Adrenal gland (tissue), 12 donors: ENCODE results near the gene CAMTA1. TPM values are rescaled to one million over a fixed set of nuclear protein-coding genes. Genes with fewer than 3 reads are reported as not detected.

Experiments
- DNase-seq, 7 donors: peaks; one replicate each; pipeline ENCODE4 v3.0.0-alpha.2; 2019 to 2020
- H3K27ac ChIP-seq, 5 donors: fragments of 200-600 bp; sonication (generic) in 4 of 5; 1 replicate in 3 of 5; 2 replicates in 2 of 5; pipeline versions ENCODE4 v1.5.1 to v1.8.0; 2016 to 2020; ENCODE audit warnings: mild to moderate bottlenecking in 1 of 5
- H3K27me3 ChIP-seq: fragments of 200-600 bp; 2 replicates; pipeline ENCODE4 v1.8.0; 2021
- H3K36me3 ChIP-seq, 2 donors: fragments of 200-600 bp; replicated peaks in 1 of 2; 1 replicate in 1 of 2; 2 replicates in 1 of 2; pipeline versions ENCODE4 v1.5.1 to v1.8.0; 2018 to 2022
- H3K4me1 ChIP-seq, 2 donors: fragments of 200-600 bp; replicated peaks in 1 of 2; 1 replicate in 1 of 2; 2 replicates in 1 of 2; pipeline versions ENCODE4 v1.5.1 to v1.8.0; 2018 to 2021
- H3K4me3 ChIP-seq, 4 donors: fragments of 200-600 bp; sonication (generic) in 3 of 4; one replicate each; pipeline ENCODE4 v1.5.1; 2016 to 2018
- H3K9me3 ChIP-seq, 3 donors: fragments of 200-600 bp; sonication (generic) in 1 of 3; replicated peaks in 1 of 3; 1 replicate in 2 of 3; 2 replicates in 1 of 3; pipeline versions ENCODE4 v1.5.1 to v1.8.0; 2016 to 2021
- POLR2A ChIP-seq, 2 donors: fragments of 450-650 bp; IDR thresholded peaks; one replicate each; pipeline ENCODE4 v1.6.1; 2017; ENCODE audit warnings: antibody characterized with exemption in 2 of 2, mild to moderate bottlenecking in 2 of 2, moderate library complexity in 1 of 2
- WGBS, 4 donors: extraction: QIAGEN DNeasy Blood & Tissue Kit in 2 of 4; methylation state at CpG; one replicate each; pipeline versions ENCODE4 v1.1.5 to v1.1.7; 2013 to 2017; 5-methylcytosine and 5-hydroxymethylcytosine counted together
- intact Hi-C, 2 donors: fragments of 100-400 bp; cut with DNase I; formaldehyde crosslinking; loops; one replicate each; pipeline versions ENCODE4 v1.14.1 to v1.15.0; 2022 to 2023
- polyA plus RNA-seq, 3 donors: library from polyadenylated mRNA; stranded (reverse); fragments of 200-250 nt in 2 of 3; fragments of 350-450 nt in 1 of 3; fragmentation: Illumina TruSeq in 1 of 3; extraction: RNeasy Lipid Tissue Mini Kit (QIAGEN cat#74804) in 1 of 3; gene quantifications; one replicate each; pipeline ENCODE4 v1.2.3, GENCODE V29; 2013 to 2014
- total RNA-seq, 9 donors: library from RNA; depleted of rRNA in 4 of 9; stranded (reverse); fragments of >200 nt in 4 of 9; fragments of 120-200 nt in 1 of 9; fragmentation: NEBNext Ultra II Directional in 1 of 9; extraction: Animal tissue kit (Norgen Biotek cat#: 25700) in 1 of 9; gene quantifications; one replicate each; pipeline versions ENCODE4 v1.1.0 to v1.2.4, GENCODE V29; 2013 to 2023
- TF ChIP-seq, protein P1 (sequence below), 6 experiments: fragments of 450-650 bp in 4 of 6; fragments of 200-600 bp in 2 of 6; sonication (generic) in 1 of 6; IDR thresholded peaks; 1 replicate in 5 of 6; 2 replicates in 1 of 6; pipeline versions ENCODE4 v1.5.1 to v1.8.0; 2016 to 2021; ENCODE audit warnings: antibody characterized with exemption in 6 of 6, mild to moderate bottlenecking in 2 of 6, moderate library complexity in 1 of 6
- donor health status: healthy with polysubstance abuse.
- donor health status: Bipolar disorder and iron deficiency.
- donor health status: DM: yes; HTN: yes; CAD: no.
- donor health status: DM: no; HTN: no; CAD: no.
- donor health status: DM: no; HTN: no; CAD: no.
- donor health status: DM: yes; HTN: yes; CAD: no.

CAMTA1 gene
- total and polyA plus RNA-seq, 12 donors, result 62.9 to 141 (median 96.9) TPM

DNA sequence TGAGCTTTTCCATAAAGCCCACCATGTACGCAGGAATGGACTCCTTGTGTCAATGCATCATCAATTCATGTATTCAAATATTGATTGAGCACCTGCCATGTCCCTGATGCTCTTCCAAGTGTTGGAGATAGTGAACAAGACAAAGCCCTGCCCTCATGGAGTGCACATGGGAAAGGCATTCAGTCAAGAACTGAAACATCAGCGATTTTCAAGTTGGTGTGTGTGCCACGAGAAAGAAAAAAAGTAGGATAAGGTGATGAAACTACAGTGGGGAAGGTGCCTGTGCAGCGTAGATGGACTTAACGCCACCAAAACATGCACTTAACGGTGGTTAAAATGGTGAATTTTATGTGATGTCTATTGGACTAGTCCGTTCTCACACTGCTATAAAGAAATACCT, 553.2 kb downstream of the CAMTA1 start:
- no peak overlapping the region for H3K27ac ChIP-seq
- H3K27me3 ChIP-seq, result no peaks in the 10 kb centered on the region
- no peak for DNase-seq
- intact Hi-C loops, result no loop called here
- H3K9me3 ChIP-seq, result no peaks in the 10 kb centered on the region
- H3K4me3 ChIP-seq, result no peak overlapping the region
- H3K36me3 ChIP-seq, result no peaks in the 10 kb centered on the region
- H3K4me1 ChIP-seq, result no peaks in the 10 kb centered on the region
- WGBS, 4 donors, result 88 to 96% (median 95%) methylated on average over 7 of the region's 7 CpGs
- TF ChIP-seq, protein P1, sequence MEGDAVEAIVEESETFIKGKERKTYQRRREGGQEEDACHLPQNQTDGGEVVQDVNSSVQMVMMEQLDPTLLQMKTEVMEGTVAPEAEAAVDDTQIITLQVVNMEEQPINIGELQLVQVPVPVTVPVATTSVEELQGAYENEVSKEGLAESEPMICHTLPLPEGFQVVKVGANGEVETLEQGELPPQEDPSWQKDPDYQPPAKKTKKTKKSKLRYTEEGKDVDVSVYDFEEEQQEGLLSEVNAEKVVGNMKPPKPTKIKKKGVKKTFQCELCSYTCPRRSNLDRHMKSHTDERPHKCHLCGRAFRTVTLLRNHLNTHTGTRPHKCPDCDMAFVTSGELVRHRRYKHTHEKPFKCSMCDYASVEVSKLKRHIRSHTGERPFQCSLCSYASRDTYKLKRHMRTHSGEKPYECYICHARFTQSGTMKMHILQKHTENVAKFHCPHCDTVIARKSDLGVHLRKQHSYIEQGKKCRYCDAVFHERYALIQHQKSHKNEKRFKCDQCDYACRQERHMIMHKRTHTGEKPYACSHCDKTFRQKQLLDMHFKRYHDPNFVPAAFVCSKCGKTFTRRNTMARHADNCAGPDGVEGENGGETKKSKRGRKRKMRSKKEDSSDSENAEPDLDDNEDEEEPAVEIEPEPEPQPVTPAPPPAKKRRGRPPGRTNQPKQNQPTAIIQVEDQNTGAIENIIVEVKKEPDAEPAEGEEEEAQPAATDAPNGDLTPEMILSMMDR (IDR thresholded peaks at IDR 0.05), result no peak
- no peak for TF ChIP-seq POLR2A (IDR thresholded peaks at IDR 0.05)

DNA sequence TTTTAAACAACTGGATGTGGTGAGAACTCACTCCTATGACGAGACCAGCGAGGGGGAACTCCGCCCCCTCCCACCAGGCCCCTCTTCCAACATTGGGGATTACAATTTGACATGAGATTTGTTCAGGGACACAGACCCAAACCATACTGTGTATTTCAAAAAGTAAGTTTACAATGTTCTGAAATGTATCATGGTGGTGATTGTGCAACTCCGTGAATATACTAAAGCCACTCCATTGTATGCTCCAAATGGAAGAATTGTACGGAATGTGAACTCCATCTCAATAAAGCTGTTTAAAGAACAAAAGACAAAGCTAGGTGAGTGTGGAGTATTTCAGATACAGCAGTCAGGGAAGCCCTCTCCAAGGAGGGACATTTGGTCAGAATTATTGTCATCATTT, 553.8 kb downstream of the CAMTA1 start:
- no peak for DNase-seq
- 94 to 97% (median 96%) methylated on average over 5 of the region's 5 CpGs for WGBS, 4 donors
- H3K27me3 ChIP-seq, result no peaks in the 10 kb centered on the region
- H3K9me3 ChIP-seq, result no peaks in the 10 kb centered on the region
- no peak overlapping the region for H3K27ac ChIP-seq
- intact Hi-C loops, result no loop called here
- no peaks in the 10 kb centered on the region for H3K4me1 ChIP-seq
- H3K4me3 ChIP-seq, result no peak overlapping the region
- no peak for TF ChIP-seq POLR2A (IDR thresholded peaks at IDR 0.05)
- TF ChIP-seq, protein P1 (IDR thresholded peaks at IDR 0.05), result no peak
- H3K36me3 ChIP-seq, result no peaks in the 10 kb centered on the region

DNA sequence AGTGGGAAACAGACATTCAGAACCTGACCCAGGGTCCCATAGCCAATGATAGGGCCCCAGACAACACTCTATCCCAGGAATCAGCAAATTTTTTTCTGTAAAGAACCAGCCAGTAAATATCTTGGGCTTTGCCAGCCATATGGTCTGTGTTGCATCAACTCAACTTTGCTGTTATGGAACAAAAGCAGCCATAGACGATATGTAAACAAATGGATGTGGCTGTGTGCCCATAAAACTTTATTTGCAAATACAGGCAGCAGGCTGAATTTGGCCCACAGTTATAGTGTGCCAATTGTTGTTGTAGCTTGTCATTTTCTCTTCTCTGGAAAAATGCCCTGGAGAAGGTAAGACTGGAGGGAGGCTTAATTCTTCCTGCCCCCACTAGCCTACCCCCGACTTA, 554.7 kb downstream of the CAMTA1 start:
- Histone ChIP-seq H3K4me3 (no peak overlapping the region), H3K27ac (no peak overlapping the region), H3K4me1 (no peaks in the 10 kb centered on the region), H3K9me3 (no peaks in the 10 kb centered on the region), H3K27me3 (no peaks in the 10 kb centered on the region), H3K36me3 (no peaks in the 10 kb centered on the region)
- no peak for DNase-seq
- intact Hi-C loops, result no loop called here
- 79 to 93% (median 86%) methylated on average over 2 of the region's 2 CpGs for WGBS, 4 donors
- no peak for TF ChIP-seq POLR2A (IDR thresholded peaks at IDR 0.05)
- TF ChIP-seq, protein P1 (IDR thresholded peaks at IDR 0.05), result no peak

DNA sequence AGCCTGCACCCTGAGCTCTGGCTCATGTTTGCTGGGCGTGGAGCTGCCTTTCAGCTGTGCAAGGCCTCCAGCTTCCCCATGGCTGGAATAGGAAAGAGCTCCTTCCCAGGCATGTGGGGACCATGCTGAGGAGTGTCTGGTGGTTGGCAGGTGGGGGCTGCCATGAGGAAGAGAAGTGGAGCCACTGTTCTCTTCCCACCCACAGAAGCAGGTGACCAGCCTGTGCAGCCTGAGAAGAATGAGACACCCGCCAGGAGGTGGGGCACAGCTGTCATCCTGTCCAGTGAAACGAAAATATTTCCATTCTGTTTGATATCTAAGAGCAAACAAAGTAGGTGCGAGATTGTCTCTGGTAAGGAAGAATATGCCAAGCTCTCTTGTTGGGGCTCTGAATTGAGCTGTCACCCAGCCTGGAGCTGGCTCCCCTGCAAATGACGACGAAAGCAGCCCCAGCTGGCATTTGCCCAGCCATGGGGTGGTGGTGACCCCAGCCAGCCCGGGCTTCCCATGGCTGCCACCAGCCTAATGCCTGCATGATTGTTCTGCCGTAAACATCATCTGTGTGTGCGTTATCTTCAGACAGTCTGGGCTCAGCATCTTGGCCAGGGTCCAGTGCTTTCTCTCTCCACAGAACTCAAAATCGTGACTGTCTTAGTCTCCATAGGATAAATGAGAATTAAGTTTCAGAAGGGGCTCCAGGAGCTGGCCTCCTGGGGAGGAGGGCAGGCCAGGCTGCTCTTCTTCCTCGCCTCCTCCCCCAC, 556.1 kb downstream of the CAMTA1 start:
- no peak for TF ChIP-seq POLR2A (IDR thresholded peaks at IDR 0.05)
- Histone ChIP-seq H3K36me3 (no peaks in the 10 kb centered on the region), H3K27me3 (no peaks in the 10 kb centered on the region), H3K4me1 (no peaks in the 10 kb centered on the region), H3K4me3 (no peak overlapping the region), H3K9me3 (no peaks in the 10 kb centered on the region), H3K27ac (no peak overlapping the region)
- intact Hi-C loops, result no loop called here
- WGBS, 4 donors, result 67 to 71% (median 69%) methylated on average over 6 to 11 of the region's 11 CpGs
- DNase-seq, result peak in 1 of 7 donors; percentile 64

DNA sequence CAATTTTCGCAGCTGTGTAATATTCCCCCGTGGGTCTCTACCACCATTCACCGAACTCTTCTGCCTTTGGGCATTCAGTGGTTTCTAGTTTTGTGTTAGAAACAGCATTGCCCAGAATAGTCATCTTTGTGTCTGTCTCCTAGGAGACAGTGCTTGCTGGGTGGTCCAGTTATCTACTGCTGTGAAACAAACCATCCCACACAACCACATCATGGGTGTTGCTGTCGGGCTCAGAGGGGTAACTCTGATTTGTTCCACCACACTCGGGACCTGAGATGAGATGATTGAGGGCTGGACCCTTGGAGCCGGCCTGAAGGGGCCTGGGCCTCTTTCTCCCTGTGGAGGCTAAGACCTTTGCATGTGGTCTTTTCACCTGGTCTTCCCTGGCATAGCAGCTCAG, 558.6 kb downstream of the CAMTA1 start:
- 88 to 91% (median 90%) methylated on average over 4 to 6 of the region's 6 CpGs for WGBS, 4 donors
- no peaks in the 10 kb centered on the region for H3K27me3 ChIP-seq
- H3K4me3 ChIP-seq, result no peak overlapping the region
- no peak overlapping the region for H3K27ac ChIP-seq
- no peak for DNase-seq
- intact Hi-C loops, result no loop called here
- no peaks in the 10 kb centered on the region for H3K9me3 ChIP-seq
- TF ChIP-seq POLR2A (IDR thresholded peaks at IDR 0.05), result no peak
- TF ChIP-seq, protein P1 (IDR thresholded peaks at IDR 0.05), result no peak
- no peaks in the 10 kb centered on the region for H3K4me1 ChIP-seq
- H3K36me3 ChIP-seq, result no peaks in the 10 kb centered on the region
